Loucy (cell line): Measurements from ENCODE around the gene CRAMP1.

ENCODE experiments used
- H2AFZ ChIP-seq: fragments of 200-600 bp; sonication (generic); 2 replicates; pipeline ENCODE4 v1.6.0; 2016; ENCODE audit warnings: antibody characterized with exemption, mild to moderate bottlenecking, low read length, moderate library complexity
- H3F3A ChIP-seq: fragments of 200-600 bp; 2 replicates; pipeline ENCODE4 v1.6.0; 2016; ENCODE audit warnings: antibody characterized with exemption, low read depth, mild to moderate bottlenecking
- H3K27me3 ChIP-seq: fragments of 200-600 bp; sonication (generic); 2 replicates; pipeline ENCODE4 v1.6.1; 2014; ENCODE audit warnings: low read length, mild to moderate bottlenecking; ENCODE audit not compliant: insufficient read depth, poor library complexity, severe bottlenecking
- H3K36me3 ChIP-seq: fragments of 200-600 bp; sonication (generic); 2 replicates; pipeline ENCODE4 v1.6.1; 2016; ENCODE audit warnings: low read length; ENCODE audit not compliant: insufficient read depth
- H3K4me1 ChIP-seq: fragments of 200-600 bp; sonication (generic); 2 replicates; pipeline ENCODE4 v1.5.1; 2014; ENCODE audit warnings: low read length, mild to moderate bottlenecking; ENCODE audit not compliant: insufficient read depth, poor library complexity, severe bottlenecking
- H3K4me2 ChIP-seq: fragments of 200-600 bp; sonication (generic); 2 replicates; pipeline ENCODE4 v1.6.0; 2014; ENCODE audit warnings: antibody characterized with exemption, low read length, low read depth, mild to moderate bottlenecking; ENCODE audit not compliant: poor library complexity, severe bottlenecking
- H3K4me3 ChIP-seq: fragments of 200-600 bp; sonication (generic); 2 replicates; pipeline ENCODE4 v1.5.1; 2014; ENCODE audit warnings: low read length, mild to moderate bottlenecking, mixed read lengths; ENCODE audit not compliant: poor library complexity, severe bottlenecking
- H3K79me2 ChIP-seq: fragments of 200-600 bp; sonication (generic); 2 replicates; pipeline ENCODE4 v1.6.1; 2014; ENCODE audit warnings: low read length; ENCODE audit not compliant: insufficient read depth
- H3K9ac ChIP-seq: fragments of 200-600 bp; sonication (generic); 2 replicates; pipeline ENCODE4 v1.6.0; 2014; ENCODE audit warnings: mild to moderate bottlenecking, low read depth, low read length, moderate library complexity; ENCODE audit not compliant: poor library complexity, severe bottlenecking
- H3K9me2 ChIP-seq: fragments of 200-600 bp; sonication (generic); replicated peaks from 2 replicates; pipeline ENCODE4 v1.6.1; 2016; ENCODE audit warnings: low read depth, low read length, mixed read lengths
- H3K9me3 ChIP-seq: fragments of 200-600 bp; sonication (generic); 2 replicates; pipeline ENCODE4 v1.6.1; 2014; ENCODE audit warnings: mild to moderate bottlenecking, antibody characterized with exemption, low read length, low read depth; ENCODE audit not compliant: insufficient read depth
- H4K20me1 ChIP-seq: fragments of 200-600 bp; sonication (generic); 2 replicates; pipeline ENCODE4 v1.6.0; 2014; ENCODE audit warnings: antibody characterized with exemption, low read length, mild to moderate bottlenecking; ENCODE audit not compliant: insufficient read depth, poor library complexity, severe bottlenecking
- EZH2phosphoT487 ChIP-seq: fragments of 200-600 bp; IDR thresholded peaks from 2 replicates; pipeline ENCODE4 v1.6.1; 2018; ENCODE audit warnings: antibody characterized with exemption, mild to moderate bottlenecking, moderate library complexity, borderline replicate concordance
- TF ChIP-seq, protein P1 (sequence below): fragments of 200-600 bp; sonication (generic); conservative IDR thresholded peaks from 2 replicates; pipeline ENCODE4 v1.5.1; 2014; ENCODE audit warnings: mild to moderate bottlenecking, antibody characterized with exemption, low read length

CRAMP1 gene

DNA sequence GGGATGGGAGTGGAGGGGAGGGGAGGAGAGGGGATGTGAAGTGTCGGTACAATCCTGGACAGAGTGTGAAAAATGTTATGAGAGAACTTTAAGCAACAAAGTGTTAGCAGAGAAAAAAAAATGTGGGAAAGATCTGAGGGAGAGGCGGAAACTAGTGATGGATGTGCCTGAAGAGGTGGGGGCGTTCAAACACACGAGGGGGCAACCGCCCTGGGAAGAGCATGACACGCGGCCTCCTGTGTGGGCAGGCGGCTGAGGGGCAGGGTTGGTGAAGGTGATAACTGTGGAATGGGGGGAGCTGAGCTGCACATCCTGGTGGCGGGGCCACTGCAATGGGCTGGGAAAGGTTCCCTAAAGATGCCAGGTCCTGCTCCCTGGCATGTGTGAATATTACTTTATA is 30.4 kb upstream of the CRAMP1 start:
- TF ChIP-seq EZH2phosphoT487 = no peak
- TF ChIP-seq, protein P1, sequence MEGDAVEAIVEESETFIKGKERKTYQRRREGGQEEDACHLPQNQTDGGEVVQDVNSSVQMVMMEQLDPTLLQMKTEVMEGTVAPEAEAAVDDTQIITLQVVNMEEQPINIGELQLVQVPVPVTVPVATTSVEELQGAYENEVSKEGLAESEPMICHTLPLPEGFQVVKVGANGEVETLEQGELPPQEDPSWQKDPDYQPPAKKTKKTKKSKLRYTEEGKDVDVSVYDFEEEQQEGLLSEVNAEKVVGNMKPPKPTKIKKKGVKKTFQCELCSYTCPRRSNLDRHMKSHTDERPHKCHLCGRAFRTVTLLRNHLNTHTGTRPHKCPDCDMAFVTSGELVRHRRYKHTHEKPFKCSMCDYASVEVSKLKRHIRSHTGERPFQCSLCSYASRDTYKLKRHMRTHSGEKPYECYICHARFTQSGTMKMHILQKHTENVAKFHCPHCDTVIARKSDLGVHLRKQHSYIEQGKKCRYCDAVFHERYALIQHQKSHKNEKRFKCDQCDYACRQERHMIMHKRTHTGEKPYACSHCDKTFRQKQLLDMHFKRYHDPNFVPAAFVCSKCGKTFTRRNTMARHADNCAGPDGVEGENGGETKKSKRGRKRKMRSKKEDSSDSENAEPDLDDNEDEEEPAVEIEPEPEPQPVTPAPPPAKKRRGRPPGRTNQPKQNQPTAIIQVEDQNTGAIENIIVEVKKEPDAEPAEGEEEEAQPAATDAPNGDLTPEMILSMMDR = no peak
- H3K4me3 ChIP-seq = no peak overlapping the region
- no peak overlapping the region for H2AFZ ChIP-seq
- H3K27me3 ChIP-seq = no peaks in the 10 kb centered on the region
- H3F3A ChIP-seq = no peaks in the 10 kb centered on the region
- H3K9me3 ChIP-seq = no peaks in the 10 kb centered on the region
- H4K20me1 ChIP-seq = no peaks in the 10 kb centered on the region
- no peak overlapping the region for H3K4me2 ChIP-seq
- no peaks in the 10 kb centered on the region for H3K9me2 ChIP-seq
- no peaks in the 10 kb centered on the region for H3K79me2 ChIP-seq
- no peak overlapping the region for H3K9ac ChIP-seq
- no peaks in the 10 kb centered on the region for H3K4me1 ChIP-seq
- H3K36me3 ChIP-seq = no peaks in the 10 kb centered on the region

- no peak overlapping the region for H3K4me3 ChIP-seq
- H2AFZ ChIP-seq = no peak overlapping the region
- H3K9me3 ChIP-seq = no peaks in the 10 kb centered on the region
- no peaks in the 10 kb centered on the region for H3K4me1 ChIP-seq
- no peak overlapping the region for H3K9ac ChIP-seq
- no peaks in the 10 kb centered on the region for H3K36me3 ChIP-seq
- H4K20me1 ChIP-seq = no peaks in the 10 kb centered on the region
- no peaks in the 10 kb centered on the region for H3K79me2 ChIP-seq
- H3K9me2 ChIP-seq = no peaks in the 10 kb centered on the region
- H3F3A ChIP-seq = no peaks in the 10 kb centered on the region
- H3K4me2 ChIP-seq = no peak overlapping the region
- TF ChIP-seq, protein P1 = no peak
- TF ChIP-seq EZH2phosphoT487 = no peak
- H3K27me3 ChIP-seq = no peaks in the 10 kb centered on the region
These were observed 29.0 kb upstream of the CRAMP1 start for GRCh38 chr16:1583180-1583579.

DNA sequence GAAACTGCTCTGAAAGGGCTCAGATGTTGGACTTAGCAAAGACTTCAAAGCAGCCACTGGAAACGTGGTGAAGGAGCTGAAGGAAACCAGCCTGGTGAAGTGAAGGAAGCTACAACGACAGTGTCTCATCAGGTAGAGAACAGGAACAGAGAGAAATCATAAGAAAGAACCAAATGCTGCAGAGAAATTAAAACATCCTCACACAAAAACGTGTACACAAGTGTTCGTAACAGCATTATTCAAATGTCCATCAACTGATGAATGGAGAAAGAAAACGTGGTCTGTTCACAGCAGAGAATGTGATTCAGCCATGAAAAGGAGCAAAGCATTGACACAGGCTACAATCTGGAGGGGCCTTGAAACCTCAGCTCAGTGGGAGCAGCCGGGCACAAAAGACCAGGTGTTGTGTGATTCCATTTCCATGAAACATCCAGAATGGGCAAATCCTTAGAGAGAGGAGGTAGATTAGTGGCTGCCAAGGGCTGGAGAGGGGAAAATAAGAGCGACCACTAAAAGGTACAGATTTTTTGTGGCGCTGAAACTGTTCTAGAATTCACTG is 27.2 kb upstream of the CRAMP1 start:
- H2AFZ ChIP-seq = no peak overlapping the region
- H3F3A ChIP-seq = no peaks in the 10 kb centered on the region
- H3K9me3 ChIP-seq = no peaks in the 10 kb centered on the region
- no peak overlapping the region for H3K4me3 ChIP-seq
- no peaks in the 10 kb centered on the region for H3K79me2 ChIP-seq
- no peaks in the 10 kb centered on the region for H4K20me1 ChIP-seq
- no peaks in the 10 kb centered on the region for H3K27me3 ChIP-seq
- H3K4me2 ChIP-seq = no peak overlapping the region
- H3K9ac ChIP-seq = no peak overlapping the region
- no peaks in the 10 kb centered on the region for H3K9me2 ChIP-seq
- TF ChIP-seq EZH2phosphoT487 = no peak
- TF ChIP-seq, protein P1 = no peak
- H3K4me1 ChIP-seq = no peaks in the 10 kb centered on the region
- no peaks in the 10 kb centered on the region for H3K36me3 ChIP-seq
